Measurements from ENCODE around the gene TSKS.

GRCh38 chr19:49788857-49789256 lies 25.8 kb upstream of the TSKS start:
- TF ChIP-seq POLR2AphosphoS5 (IDR thresholded peaks at IDR 0.05; ENCODE audit: insufficient read depth in 1 of 2, low read depth in 1 of 2) (no peak), CTCF (IDR thresholded peaks at IDR 0.05) (no peak)

Data from vagina (tissue), 2 donors.